GM18519 (cell line): ENCODE results near the gene L3MBTL4.
"Not testable (repeated sequence)": the region's sequence is repeated elsewhere in the genome, so short reads cannot be mapped to it uniquely, and the experiment has no call there.

Experiments used
- ATAC-seq: cut with Tn5 transposase; IDR thresholded peaks from one replicate; pipeline ENCODE4 v1.9.1; 2021; ENCODE audit warnings: mild to moderate bottlenecking, moderate library complexity; ENCODE audit not compliant: unreplicated experiment, low FRiP score

Gene L3MBTL4

DNA sequence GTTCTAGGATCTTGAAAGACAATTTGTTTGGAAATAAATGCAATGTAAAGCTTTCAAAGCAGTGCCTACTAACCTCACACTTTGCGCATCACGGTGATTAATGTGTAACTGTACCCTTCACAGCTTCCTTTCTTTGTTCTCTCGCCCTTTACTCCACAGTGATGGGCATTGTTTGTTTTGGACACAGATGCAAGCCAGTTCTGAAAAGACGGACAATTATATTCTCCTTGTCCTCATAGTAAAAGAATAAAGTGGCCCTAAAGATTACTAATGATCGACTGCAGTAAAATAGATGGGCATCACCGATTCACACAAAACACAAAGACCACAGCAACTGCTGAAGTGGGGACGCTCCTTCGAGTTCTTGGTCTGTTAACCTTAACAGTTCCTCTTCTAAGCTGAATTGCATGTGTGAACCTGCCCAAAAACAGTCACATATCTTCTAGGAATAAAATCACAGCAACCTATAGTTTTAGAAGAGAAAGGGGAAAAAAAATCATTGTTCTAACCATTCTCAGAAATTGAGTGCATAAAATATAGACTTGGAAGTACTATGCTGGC is 7.7 kb downstream of the L3MBTL4 start:
- ATAC-seq, result no peak

GRCh38 chr18:6406075-6406909 is 8.4 kb downstream of the L3MBTL4 start:
- ATAC-seq, result no peak

DNA sequence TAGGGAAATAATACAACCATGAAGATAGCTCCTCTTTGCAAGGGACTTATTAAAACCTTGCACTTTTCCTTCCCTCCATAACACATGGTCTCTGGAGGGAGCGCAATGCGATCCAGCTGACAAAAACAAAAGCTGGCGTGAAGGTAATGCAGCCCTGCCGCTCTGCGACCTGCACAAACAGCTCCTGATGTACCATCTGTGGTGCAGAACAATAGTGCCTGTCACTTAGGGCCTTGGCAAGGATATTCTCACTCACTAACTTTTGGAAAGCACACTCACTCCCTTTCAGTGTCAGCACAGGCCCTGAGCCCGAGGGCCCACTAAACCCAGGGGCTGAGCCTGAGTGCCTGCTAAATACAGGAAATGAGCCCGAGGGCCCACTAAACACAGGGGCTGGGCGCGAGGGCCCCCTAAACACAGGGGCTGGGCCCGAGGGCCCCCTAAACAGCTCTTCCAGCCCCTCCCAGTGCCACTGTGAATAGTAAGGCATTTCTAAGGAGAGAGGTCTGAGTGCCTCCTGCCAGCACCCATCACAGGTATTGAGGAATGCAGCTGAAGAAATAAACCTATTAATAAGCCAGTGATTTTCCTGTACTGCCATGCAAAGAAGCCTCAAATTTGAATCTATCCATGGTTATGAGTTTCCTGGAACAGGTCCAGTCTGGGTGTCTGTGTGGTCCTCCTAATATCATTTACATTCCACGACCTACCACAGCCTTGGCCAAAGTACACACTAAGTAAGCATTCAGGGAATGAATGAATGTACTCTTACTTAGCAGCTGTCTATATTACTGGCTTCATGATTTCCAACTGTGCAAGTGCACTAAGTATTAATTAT is 9.3 kb downstream of the L3MBTL4 start:
- ATAC-seq, result no peak

DNA sequence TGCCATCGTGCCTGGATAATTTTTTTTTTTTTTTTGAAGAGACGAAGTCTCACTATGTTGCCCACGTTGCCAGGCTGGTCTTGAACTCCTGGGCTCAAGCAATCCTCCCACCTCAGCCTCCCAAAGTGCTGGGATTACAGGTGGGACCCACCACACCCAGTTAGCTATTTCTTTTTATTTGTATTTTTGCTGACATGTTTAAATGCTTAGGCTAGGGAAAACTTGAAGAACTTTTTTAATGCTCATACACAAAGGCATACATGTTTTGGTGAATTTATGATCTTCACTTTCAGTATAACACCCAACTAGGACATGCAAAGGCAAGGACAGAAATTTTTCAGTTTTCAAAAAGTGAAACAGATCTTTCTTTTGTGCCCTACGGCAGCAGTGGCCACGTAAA is 9.9 kb downstream of the L3MBTL4 start:
- ATAC-seq, result no peak

- no peak for ATAC-seq
Measured at GRCh38 chr18:6401687-6402086, 13.0 kb downstream of the L3MBTL4 start.

GRCh38 chr18:6399776-6400175 is 14.9 kb downstream of the L3MBTL4 start:
- ATAC-seq, result no peak

DNA sequence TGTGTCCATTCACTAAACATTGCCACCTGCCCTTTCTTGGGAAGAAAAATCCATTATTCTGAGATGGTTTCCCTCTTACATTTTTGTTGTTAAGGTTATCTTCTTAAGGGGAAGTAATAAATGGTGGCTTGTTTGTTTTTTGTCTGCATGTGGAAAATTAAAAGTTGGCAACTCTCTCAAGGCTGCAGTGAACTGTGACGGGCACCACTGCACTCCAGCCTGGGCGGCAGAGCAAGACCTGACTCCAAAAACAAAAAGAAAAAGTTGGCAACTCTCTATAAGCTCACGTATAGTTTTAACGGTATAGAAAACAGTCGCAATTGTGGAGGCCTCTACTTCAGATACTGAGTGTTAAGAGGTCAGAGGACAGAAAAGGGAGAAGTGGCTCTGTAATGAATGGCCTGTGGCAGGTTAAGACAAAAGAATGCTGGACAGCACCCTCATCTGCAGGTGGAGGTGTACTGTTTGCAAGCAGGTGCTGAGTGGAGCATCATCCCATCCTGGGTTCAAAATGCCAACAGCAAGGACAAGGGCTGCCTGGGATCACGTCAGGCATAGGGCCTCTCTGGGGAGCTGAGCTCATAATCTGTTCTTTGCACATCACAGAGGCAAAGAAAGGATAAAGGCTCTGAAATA is 16.7 kb downstream of the L3MBTL4 start:
- ATAC-seq, result no peak

GRCh38 chr18:6396847-6397246 is 17.9 kb downstream of the L3MBTL4 start:
- ATAC-seq, result no peak

DNA sequence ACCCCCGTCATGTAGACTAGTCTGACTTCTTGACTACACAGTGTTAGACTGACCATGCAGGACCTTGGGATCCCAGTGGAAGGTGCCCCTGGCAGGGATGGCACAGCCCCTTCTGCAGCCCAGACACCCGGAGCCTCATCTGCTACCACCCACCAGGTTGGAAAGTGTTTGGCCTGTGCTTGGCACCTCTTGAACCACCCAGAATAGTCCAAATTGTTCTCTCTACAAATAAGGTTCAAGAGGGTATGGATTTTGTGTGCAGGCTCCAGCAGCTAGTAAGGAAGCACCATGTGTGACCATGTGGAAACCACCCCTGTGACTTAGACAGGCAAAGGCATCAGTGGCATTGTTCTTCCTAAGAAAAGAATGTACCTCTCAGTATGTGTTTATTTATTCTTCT is 18.4 kb downstream of the L3MBTL4 start:
- no peak for ATAC-seq

GRCh38 chr18:6389005-6389404 is 25.7 kb downstream of the L3MBTL4 start:
- ATAC-seq, result no peak

GRCh38 chr18:6382963-6383362 is 31.7 kb downstream of the L3MBTL4 start:
- ATAC-seq, result no peak

GRCh38 chr18:6377473-6377872 is 37.2 kb downstream of the L3MBTL4 start:
- ATAC-seq, result not testable (repeated sequence)

DNA sequence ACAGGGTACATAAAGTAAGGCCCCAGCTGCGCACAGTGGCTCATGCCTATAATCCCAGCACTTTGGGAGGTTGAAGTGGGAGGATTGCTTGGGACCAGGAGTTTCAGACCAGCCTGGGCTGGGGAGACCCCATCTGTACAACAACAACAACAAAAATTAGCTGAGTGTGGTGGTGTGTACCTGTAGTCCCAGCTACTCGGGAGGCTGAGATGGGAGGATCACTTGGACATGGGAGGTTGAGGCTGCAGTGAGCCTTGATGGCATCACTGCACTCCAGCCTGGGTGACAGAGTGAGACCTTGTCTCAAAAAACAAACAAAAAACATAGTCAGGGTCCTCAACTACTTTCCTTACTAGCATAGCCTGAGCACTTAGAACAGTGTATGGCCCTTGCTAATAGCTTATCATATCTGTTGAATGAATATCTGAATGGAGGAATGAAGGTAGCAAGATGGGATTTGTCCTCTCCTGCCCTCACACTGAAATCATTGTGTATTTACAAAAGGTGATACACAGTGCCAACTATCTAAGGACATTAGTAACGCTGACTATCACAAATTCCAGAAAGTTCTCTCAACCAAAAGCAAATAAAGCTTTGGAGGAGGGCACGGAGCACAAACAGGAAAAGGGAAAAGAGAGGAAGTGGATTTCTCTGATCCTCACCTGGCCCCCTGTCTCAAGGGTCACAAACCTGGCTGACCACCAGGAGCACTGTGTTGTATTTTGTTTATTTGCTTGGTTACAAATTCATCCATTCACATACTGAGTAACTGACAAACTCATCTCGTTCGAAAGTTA is 38.1 kb downstream of the L3MBTL4 start:
- ATAC-seq, result no peak

DNA sequence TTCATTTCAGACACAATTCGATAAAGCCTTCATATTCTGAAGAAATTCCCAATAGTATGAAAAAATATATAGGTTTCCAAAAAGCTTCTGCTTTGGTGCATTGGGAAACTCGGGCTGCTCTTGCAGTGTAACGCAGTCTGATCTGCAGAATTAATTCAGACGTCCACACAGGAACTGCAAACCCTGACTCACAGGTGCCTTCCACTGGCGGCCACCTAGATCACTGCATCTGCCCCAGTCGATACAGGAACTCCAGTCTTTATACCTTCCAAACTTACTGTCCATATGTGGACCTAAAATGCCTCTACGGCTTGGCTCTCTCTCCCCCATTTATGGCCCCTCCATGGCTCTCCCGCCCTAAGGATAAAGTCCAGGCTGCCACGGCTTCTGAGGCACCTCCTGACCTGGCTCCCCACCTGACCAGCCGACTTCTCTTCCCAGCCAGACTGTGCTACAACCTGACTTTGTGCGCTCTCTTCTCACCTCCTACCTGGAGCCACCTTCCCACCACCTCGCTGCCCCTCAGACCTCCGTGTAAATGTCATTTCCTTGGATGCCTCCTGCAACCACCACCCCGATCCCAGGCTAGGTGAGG is 39.7 kb downstream of the L3MBTL4 start:
- no peak for ATAC-seq

DNA sequence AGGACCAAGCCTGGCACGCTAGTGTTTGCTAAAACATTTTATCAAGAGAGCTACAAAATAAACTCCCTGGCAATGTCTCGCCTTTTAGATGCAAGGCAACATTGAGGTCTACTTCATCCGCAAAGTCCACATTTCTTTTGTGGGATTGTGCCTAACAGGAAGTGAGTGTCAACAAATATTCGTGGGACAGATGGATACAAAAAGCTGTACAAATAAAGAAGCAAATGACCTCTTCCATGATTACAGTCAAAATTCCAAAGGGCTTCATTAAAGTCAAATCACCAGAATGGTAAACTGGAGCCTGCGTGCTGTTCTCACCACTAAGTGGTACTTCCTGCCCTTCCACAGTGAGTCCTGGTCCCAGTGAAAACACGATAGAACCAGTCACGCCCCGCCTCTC is 40.4 kb downstream of the L3MBTL4 start:
- ATAC-seq, result no peak

DNA sequence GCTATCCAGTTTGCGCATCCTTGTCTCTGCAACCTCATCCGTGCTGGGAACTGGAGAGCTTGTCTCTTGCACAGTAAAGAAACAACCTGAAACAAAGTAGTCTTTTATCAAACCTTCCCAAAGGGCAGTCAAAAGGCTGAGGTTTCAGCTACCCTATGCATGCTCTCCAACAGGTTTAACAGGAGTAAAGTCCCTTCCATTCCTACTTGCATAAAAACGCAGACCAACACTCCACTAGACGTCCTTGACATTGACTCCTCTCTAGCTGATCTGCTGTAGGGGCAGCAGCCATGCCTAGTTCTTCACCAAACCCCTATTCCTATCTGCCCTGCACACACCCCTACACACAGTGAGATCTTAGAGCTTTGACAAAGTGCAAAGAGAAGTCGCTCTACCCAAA is 41.5 kb downstream of the L3MBTL4 start:
- no peak for ATAC-seq

DNA sequence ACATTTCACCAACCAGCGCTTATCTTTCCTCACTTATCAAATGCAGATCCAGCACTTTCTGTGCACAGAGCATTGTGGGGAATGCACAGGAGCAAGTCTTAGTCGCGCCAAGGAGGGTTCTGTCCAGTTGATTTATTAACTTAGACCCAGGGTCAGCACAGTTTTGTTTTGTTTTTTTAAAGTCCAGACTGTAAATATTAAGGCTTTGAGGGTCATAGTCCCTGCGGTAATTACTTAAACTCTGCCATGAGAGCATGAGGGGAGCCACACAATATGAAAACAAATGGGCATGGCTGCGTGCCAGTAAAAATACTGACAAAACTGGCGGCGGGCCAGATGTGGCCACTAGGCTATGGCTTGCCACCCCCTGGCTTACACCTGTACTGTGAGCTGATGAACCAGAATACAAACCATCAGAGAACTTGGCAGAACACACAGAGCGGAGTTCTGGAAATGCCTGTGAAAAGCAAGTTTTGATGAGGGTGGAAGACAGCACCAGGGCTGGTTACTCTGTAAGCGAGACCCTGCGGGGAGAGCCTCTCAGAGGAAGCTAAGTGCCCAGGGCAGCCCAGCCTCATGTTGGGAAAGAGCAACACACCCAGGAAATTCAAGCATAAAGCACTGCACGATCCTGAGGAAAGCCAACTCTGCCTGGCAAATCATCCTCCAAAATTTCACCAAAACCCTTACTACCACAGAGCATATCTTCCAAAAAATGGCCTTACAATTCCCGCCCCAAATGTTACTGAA is 43.6 kb downstream of the L3MBTL4 start:
- ATAC-seq, result no peak

DNA sequence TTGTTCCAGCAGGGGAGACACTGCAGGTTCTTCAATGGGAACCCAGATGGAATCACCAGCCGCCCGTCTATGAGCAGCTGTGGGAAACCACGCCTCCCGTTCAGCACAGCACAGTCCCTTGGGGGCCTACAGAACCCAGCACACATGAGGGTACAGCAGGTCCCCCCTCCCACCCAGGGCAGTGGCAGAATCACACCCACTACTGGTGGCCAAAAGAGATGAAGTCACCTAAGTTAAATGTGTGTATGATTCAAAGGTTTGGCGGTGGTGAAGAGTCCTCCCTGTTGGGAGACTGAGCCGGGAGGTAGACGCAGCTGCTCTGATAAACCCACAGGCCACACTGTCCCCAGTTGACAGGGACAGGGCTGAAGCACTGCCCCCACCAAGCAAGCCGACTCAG is 44.3 kb downstream of the L3MBTL4 start:
- ATAC-seq, result no peak

DNA sequence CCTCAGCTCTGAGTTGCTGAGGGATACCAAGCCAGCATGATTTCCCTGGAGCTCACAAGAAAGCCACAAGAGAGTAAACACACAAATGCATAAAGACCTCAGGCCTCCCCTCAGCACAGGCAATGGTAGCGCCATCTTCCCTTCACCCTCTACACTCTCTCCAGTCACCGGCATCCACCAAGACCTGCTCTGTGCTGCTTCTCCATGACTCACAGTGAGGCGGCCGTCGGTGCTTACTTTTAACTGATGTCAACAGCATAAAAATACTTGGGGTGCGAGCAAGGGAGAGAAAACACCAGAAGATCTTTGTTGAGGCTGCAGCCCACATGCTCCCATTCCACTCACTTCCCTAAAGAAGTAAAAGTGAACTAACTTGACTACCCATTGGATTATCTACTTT is 46.7 kb downstream of the L3MBTL4 start:
- no peak for ATAC-seq
